AG10803 (cell line): ENCODE measurements around the gene RFPL3.

ENCODE experiments used
- DNase-seq: peaks from one replicate; pipeline ENCODE4 v3.0.0; 2010; ENCODE audit warnings: low read depth
- H3K4me3 ChIP-seq: 2 replicates; pipeline ENCODE4 v1.5.1; 2011; ENCODE audit warnings: mild to moderate bottlenecking, low read length, control low read depth
- CTCF ChIP-seq: conservative IDR thresholded peaks from 2 replicates; pipeline ENCODE4 v1.5.1; 2011; ENCODE audit warnings: mild to moderate bottlenecking, low read length, control low read depth, inconsistent platforms

RFPL3 gene

DNA sequence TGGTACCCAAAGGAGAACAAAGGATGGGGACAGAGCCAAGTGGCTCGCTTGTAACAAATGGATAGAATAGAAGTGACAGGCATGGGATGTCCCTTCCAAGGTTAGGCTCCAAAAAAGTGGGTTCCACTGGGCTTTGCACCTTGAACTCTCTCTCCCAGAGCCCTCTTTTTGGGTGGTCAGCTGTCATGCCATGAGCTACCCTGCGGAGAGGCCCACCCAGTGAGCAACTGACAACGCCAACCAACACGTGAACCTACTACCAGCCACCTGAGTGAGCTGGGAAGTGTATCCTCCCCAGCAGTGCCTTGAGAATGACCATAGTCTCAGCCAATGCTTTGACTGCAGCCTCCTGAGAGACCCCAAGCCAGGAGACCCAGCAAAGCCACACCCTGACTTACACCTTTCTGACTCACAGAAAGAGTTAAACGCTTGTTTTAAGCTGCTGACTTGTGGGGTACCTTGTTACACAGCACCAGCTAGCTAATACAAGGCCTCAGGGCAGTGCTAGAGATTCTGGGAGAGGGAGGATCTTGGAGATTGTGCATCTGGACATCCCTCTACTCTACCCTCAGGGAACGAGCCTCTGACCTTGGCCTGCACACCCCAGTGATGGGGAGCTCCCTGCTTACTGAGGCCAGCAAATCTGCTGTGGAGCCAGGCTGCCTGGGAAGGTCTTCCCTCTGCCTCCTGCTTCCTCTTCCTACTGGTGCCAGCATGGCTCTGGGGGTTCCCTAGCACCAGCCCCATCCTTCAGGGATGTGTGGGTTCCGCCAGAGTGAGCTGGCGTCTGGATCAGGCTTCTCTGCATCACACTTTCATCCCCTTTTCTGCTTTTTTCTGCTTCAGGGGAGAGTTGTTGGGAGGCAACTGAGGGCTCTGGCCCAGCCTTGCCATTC, 29.1 kb upstream of the RFPL3 start:
- no peak for TF ChIP-seq CTCF
- no peak overlapping the region for H3K4me3 ChIP-seq
- no peak for DNase-seq

DNA sequence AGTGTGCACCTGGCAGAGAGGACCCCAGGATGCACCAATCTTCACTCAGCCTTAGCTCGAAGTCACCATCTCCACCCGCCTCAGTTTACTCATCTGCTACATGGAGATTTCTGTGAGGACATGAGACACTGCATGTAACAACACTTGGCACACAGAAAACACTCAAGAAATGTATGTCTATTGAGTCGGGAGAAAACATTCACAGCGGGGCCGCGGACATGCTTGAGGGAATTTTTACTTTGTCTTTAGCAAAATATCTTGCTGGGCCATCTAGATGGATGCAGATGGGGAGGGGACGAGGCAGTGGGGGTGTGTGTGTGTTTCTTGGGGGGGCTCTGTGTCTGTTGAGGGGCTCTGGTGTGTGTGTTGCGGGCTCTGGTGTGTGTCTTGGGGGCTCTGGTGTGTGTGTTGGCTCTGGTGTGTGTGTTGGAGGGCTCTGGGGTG, 28.4 kb upstream of the RFPL3 start:
- DNase-seq, result no peak

GRCh38 chr22:32331236-32331917, 26.3 kb upstream of the RFPL3 start:
- no peak for TF ChIP-seq CTCF
- no peak overlapping the region for H3K4me3 ChIP-seq
- DNase-seq, result no peak

More for the DNA sequence above, 28.4 kb upstream of the RFPL3 start:
- no peak overlapping the region for H3K4me3 ChIP-seq
- TF ChIP-seq CTCF, result no peak

- no peak overlapping the region for H3K4me3 ChIP-seq
- DNase-seq, result no peak
- no peak for TF ChIP-seq CTCF
Measured at GRCh38 chr22:32331918-32332725, 25.5 kb upstream of the RFPL3 start.

GRCh38 chr22:32333141-32333768, 24.4 kb upstream of the RFPL3 start:
- DNase-seq, result no peak
- TF ChIP-seq CTCF, result no peak
- H3K4me3 ChIP-seq, result no peak overlapping the region

DNA sequence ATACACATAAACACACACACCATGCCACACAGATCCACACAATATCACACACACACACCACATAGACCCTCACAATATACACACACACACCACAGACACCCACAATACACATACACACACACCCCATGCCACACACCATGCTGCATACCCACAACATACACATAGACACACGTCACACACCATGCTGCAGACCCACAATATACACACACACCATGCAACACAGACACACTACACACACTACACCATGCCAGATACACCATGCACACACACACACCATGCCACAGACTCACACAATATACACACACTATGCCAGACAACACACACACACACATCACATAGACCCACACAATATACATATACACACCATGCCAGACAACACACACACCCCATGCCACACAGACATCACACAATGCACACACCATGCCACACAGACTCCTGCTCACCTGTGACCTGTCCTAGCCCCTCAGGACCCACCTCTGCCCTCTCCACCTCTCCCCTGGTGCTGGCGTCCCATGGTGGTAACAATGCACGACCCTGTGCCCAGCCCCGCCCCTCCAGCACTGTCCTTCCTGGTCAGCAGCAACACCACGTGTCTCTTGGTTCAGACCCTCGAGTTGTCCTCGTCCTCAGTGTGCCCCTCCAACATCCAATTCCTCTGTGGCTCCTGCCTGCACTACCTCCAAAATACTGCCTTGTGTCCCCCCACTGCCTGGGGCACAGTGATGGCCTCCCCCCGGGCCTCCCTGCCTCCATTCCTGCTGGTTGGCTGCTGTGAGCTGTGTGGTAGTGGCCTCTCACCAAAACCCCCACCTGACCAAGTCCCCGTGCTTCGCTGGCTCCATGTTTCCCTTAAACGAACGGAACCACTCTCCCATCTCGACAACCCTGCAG, 23.7 kb upstream of the RFPL3 start:
- no peak for DNase-seq
- no peak for TF ChIP-seq CTCF
- H3K4me3 ChIP-seq, result no peak overlapping the region
